Measurements from ENCODE around the gene CFHR5.
"Not testable (repeated sequence)": the region's sequence is repeated elsewhere in the genome, so short reads cannot be mapped to it uniquely, and the experiment has no call there.

GRCh38 chr1:196943568-196943967 is 33.8 kb upstream of the CFHR5 start, which contains the start of gene CFHR2:
- TF ChIP-seq TCF12 (IDR thresholded peaks at IDR 0.05; ENCODE audit: low read depth); REST (IDR thresholded peaks at IDR 0.05; ENCODE audit: low read depth); TAF1 (IDR thresholded peaks at IDR 0.05; ENCODE audit: low read depth); USF1 (IDR thresholded peaks at IDR 0.05); MAX (IDR thresholded peaks at IDR 0.05); EP300 (IDR thresholded peaks at IDR 0.05; ENCODE audit: borderline replicate concordance); CEBPB (IDR thresholded peaks at IDR 0.05); YY1 (IDR thresholded peaks at IDR 0.05; ENCODE audit: low read depth); RAD21 (IDR thresholded peaks at IDR 0.05; ENCODE audit: low read depth): not testable (repeated sequence)
